ENCODE data around the gene CPN2. TPM values are rescaled to one million over a fixed set of nuclear protein-coding genes. Genes with fewer than 3 reads are reported as not detected.

Gene CPN2
- total and polyA plus RNA-seq, 2 of the 13 experiments (the other 11 are each of a cell fraction or from before 2014, with no cell fraction given): 26.7 to 27.7 TPM

DNA sequence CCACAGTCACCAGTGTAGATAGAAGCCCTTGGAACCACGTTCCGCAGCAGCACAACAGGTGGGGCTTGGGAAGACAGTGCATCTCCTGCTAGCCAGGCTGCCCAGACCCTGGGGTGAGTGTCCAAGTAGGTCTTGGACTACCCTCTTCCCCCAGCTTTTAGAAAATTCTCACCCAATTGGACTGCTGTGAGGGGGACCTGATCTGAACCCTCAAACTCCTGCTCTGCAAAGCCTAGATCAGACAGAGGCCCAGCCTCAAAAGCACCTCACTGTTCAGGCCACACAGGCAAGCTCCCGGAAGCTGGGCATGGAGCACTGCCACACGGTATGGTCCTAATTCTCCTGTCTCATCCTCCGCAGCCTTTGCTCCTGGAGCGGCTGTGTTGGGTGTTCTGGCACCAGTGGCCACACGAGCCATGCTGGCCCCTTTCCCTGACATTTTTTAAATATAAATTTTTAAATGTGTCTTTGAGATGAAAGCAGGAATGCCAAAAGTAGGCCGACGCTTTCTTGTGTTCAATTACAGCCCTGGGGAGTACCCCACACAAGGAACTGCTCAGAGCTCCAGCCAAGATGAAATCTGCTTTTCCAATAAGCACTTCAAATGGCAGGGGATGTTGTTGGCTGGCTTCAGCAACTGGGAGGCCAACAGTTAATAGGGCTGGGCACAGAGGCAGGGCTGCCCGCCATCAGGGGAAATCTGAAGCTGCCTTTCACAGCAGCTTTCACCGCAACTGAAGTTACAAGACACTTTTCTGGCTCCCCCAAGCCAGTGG is 40.9 kb downstream of the CPN2 start:
- ChIA-PET POLR2A (no interaction called here), CTCF (ENCODE audit: low intra/inter-chr PET ratio, low total read pairs) (no interaction called here)
- no peak overlapping the region for H3K9ac ChIP-seq (ENCODE audit: insufficient read depth, low read depth, low read length)
- no peaks in the 10 kb centered on the region for H3K36me3 ChIP-seq (replicated peaks in 1 of 2; ENCODE audit: control insufficient read depth in 1 of 2, insufficient read depth in 2 of 2, low read length in 2 of 2)
- H2AFZ ChIP-seq (ENCODE audit: low read length): no peak overlapping the region
- H3K27me3 ChIP-seq (ENCODE audit: control insufficient read depth in 1 of 2, insufficient read depth in 2 of 2, low read length in 2 of 2): peaks cover 8 to 61% of the 10 kb centered on the region in 2 experiments; a peak in 4 of 5 replicates
- H3K4me3 ChIP-seq (replicated peaks in 1 of 3; ENCODE audit: insufficient read depth in 1 of 3, low read depth in 2 of 3, low read length in 3 of 3): no peak overlapping the region
- no peaks in the 10 kb centered on the region for H3K9me3 ChIP-seq (ENCODE audit: low read length)
- in situ Hi-C loops (cut with HindIII; ENCODE audit: extremely low pct_ligation_motif_present, low pct_unique_long_range_greater_than_20kb) (loop anchor here (10.0 to 25.0 kb wide), 2 partner anchors 145 to 648 kb away; no protein-coding TSS in a partner anchor), intact Hi-C loops (cut with micrococcal nuclease; ENCODE audit: unreplicated experiment) (loop anchor here (10.0 kb wide), 1 partner anchor 235 kb away; no protein-coding TSS in a partner anchor)
- BruUV-seq (replicated peaks): no TSS peak
- FAIRE-seq: no peak
- no peaks in the 10 kb centered on the region for H3K79me2 ChIP-seq (ENCODE audit: insufficient read depth, low read length)
- WGBS (ENCODE audit: low lambda C conversion rate): 73% methylated on average over 7 of the region's 11 CpGs
- ATAC-seq: no peak
- DNase-seq (ENCODE audit: low spot score): no peak
- no peak overlapping the region for H3K4me2 ChIP-seq (ENCODE audit: low read depth, low read length)
- H4K20me1 ChIP-seq (ENCODE audit: insufficient read depth, low read length): no peaks in the 10 kb centered on the region
- no peak overlapping the region for H3K27ac ChIP-seq (ENCODE audit: extremely low read length, insufficient read depth, low read length)
- H3K4me1 ChIP-seq (ENCODE audit: insufficient read depth, low read length): peaks cover 40% of the 10 kb centered on the region
- TF ChIP-seq ZEB1 (IDR thresholded peaks at IDR 0.05; ENCODE audit: insufficient replicate concordance, low read depth) (no peak), ZIK1 (CRISPR knock-in tag; IDR thresholded peaks at IDR 0.05; ENCODE audit: borderline replicate concordance, low read depth) (no peak), SAFB2 (CRISPR knock-in tag; IDR thresholded peaks at IDR 0.05; ENCODE audit: borderline replicate concordance, low read depth) (no peak), YY1 (IDR thresholded peaks at IDR 0.05; ENCODE audit: insufficient read depth, insufficient replicate concordance, low read depth, low read length) (no peak), CEBPG (CRISPR knock-in tag; IDR thresholded peaks at IDR 0.05) (no peak), RBM39 (IDR thresholded peaks at IDR 0.05; ENCODE audit: low read depth, low read length, poor library complexity, severe bottlenecking) (no peak), NFYC (CRISPR knock-in tag; IDR thresholded peaks at IDR 0.05) (no peak), IKZF5 (CRISPR knock-in tag; IDR thresholded peaks at IDR 0.05) (no peak), MTERF4 (CRISPR knock-in tag; IDR thresholded peaks at IDR 0.05) (no peak), ZBTB21 (CRISPR knock-in tag; IDR thresholded peaks at IDR 0.05) (no peak), ISL2 (CRISPR knock-in tag; IDR thresholded peaks at IDR 0.05) (no peak), CEBPB (IDR thresholded peaks at IDR 0.05; ENCODE audit: borderline replicate concordance, low read depth, low read length) (no peak), ZNF296 (CRISPR knock-in tag; conservative IDR thresholded peaks at IDR 0.05) (no peak), ZNF546 (CRISPR knock-in tag; conservative IDR thresholded peaks at IDR 0.05) (no peak)
- TF ChIP-seq, protein P1, sequence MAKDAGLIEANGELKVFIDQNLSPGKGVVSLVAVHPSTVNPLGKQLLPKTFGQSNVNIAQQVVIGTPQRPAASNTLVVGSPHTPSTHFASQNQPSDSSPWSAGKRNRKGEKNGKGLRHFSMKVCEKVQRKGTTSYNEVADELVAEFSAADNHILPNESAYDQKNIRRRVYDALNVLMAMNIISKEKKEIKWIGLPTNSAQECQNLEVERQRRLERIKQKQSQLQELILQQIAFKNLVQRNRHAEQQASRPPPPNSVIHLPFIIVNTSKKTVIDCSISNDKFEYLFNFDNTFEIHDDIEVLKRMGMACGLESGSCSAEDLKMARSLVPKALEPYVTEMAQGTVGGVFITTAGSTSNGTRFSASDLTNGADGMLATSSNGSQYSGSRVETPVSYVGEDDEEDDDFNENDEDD (CRISPR knock-in tag; IDR thresholded peaks at IDR 0.05; ENCODE audit: borderline replicate concordance): no peak
- TF ChIP-seq, protein P2, sequence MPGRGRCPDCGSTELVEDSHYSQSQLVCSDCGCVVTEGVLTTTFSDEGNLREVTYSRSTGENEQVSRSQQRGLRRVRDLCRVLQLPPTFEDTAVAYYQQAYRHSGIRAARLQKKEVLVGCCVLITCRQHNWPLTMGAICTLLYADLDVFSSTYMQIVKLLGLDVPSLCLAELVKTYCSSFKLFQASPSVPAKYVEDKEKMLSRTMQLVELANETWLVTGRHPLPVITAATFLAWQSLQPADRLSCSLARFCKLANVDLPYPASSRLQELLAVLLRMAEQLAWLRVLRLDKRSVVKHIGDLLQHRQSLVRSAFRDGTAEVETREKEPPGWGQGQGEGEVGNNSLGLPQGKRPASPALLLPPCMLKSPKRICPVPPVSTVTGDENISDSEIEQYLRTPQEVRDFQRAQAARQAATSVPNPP (CRISPR knock-in tag; IDR thresholded peaks at IDR 0.05): no peak
